HepG2 (cell line): ENCODE results near the gene CRLF1. TPM values are rescaled to one million over a fixed set of nuclear protein-coding genes. Genes with fewer than 3 reads are reported as not detected.

Experiments
- ATF1 ChIP-seq: IDR thresholded peaks from 2 replicates; pipeline ENCODE4 v1.6.1; 2016; ENCODE audit warnings: mild to moderate bottlenecking, control low read depth
- RCOR2 ChIP-seq: IDR thresholded peaks from 2 replicates; pipeline ENCODE4 v1.6.1; 2016; ENCODE audit warnings: missing biosample characterization, missing genetic modification reagents
- THAP11 ChIP-seq: IDR thresholded peaks from 2 replicates; pipeline ENCODE4 v1.6.1; 2016; ENCODE audit warnings: missing biosample characterization, missing genetic modification reagents
- ZC3H13 ChIP-seq: sonication (generic); formaldehyde crosslinking; IDR thresholded peaks from 2 replicates; pipeline ENCODE4 v1.8.1; 2023; ENCODE audit warnings: mild to moderate bottlenecking, missing genetic modification reagents, moderate library complexity
- polyA plus RNA-seq, 8 experiments: library from polyadenylated mRNA; depleted of rRNA in 3 of 8; stranded (reverse) in 7 of 8; unstranded in 1 of 8; fragments of >200 nt; fragmentation: Illumina TruSeq in 4 of 8; extraction: Trizol in 4 of 8; gene quantifications; 2 replicates each; pipeline versions ENCODE4 v1.2.1 to v1.2.3, GENCODE V29; 2011 to 2016; ENCODE audit warnings: low read depth in 4 of 8, missing spikeins in 1 of 8, mixed read lengths in 1 of 8; ENCODE audit not compliant: insufficient read depth in 1 of 8
- total RNA-seq, 5 experiments: library from RNA; depleted of rRNA; stranded (reverse); fragments of >200 nt; fragmentation: Illumina TruSeq; extraction: Trizol; gene quantifications; 2 replicates each; pipeline ENCODE4 v1.2.3, GENCODE V29; 2016; ENCODE audit warnings: low read depth in 1 of 5
- TF ChIP-seq, protein P1 (sequence below): sonication (generic); formaldehyde crosslinking; IDR thresholded peaks from 2 replicates; pipeline ENCODE4 v1.5.1; 2020; ENCODE audit warnings: mild to moderate bottlenecking, missing genetic modification reagents, moderate library complexity

Gene CRLF1
- total and polyA plus RNA-seq, 2 of the 13 experiments (the other 11 are each of a cell fraction or from before 2014, with no cell fraction given), result 217 to 296 TPM

DNA sequence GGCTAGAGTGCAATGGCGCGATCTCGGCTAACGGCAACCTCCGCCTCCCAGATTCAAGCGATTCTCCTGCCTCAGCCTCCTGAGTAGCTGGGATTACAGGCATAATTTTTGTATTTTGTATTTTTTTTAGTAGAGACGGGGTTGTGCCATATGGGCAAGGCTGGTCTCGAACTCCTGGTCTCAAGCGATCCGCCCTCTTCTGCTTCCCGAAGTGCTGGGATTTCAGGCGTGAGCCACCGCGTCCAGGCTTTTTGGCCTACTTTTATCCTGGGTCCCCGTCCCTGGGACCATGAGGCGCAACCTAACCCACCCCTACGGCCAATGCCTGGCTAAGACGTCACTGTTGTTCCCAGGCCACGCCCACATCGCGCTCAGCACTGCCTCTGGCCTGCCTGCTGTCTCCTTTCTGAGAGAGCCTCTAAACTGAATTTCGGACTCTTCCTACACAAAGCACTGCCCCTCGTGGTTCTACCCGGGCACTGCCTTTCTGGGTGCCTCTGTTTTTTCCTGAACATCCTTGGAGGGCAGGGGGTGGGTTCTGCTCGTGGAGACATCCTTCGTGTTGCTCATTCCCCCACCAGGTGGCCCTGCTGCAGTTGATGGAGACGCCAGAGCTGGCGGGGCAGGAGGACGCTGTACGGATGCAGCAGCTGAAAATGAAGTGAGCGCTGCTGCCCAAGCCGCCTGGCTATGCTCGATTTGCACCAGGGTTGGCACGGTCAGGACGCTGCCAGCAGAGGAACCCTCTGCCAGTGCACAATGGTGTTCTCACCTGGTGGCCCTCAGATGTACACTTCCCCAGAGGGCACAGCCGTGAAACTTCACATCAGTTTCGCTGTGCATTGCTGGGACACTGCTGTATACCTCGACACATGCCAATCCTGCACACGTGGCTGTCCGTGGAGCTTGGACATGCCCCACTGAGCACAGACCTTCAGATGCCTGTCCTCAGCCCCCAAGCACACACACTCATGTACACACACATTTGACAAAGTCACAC lies 16.0 kb downstream of the CRLF1 start (continued):
- TF ChIP-seq, protein P1, sequence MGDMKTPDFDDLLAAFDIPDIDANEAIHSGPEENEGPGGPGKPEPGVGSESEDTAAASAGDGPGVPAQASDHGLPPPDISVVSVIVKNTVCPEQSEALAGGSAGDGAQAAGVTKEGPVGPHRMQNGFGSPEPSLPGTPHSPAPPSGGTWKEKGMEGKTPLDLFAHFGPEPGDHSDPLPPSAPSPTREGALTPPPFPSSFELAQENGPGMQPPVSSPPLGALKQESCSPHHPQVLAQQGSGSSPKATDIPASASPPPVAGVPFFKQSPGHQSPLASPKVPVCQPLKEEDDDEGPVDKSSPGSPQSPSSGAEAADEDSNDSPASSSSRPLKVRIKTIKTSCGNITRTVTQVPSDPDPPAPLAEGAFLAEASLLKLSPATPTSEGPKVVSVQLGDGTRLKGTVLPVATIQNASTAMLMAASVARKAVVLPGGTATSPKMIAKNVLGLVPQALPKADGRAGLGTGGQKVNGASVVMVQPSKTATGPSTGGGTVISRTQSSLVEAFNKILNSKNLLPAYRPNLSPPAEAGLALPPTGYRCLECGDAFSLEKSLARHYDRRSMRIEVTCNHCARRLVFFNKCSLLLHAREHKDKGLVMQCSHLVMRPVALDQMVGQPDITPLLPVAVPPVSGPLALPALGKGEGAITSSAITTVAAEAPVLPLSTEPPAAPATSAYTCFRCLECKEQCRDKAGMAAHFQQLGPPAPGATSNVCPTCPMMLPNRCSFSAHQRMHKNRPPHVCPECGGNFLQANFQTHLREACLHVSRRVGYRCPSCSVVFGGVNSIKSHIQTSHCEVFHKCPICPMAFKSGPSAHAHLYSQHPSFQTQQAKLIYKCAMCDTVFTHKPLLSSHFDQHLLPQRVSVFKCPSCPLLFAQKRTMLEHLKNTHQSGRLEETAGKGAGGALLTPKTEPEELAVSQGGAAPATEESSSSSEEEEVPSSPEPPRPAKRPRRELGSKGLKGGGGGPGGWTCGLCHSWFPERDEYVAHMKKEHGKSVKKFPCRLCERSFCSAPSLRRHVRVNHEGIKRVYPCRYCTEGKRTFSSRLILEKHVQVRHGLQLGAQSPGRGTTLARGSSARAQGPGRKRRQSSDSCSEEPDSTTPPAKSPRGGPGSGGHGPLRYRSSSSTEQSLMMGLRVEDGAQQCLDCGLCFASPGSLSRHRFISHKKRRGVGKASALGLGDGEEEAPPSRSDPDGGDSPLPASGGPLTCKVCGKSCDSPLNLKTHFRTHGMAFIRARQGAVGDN (CRISPR knock-in tag), result peak; percentile 42
- peak; percentile 66; the same call in 1 of the 2 replicates for TF ChIP-seq ZC3H13 (CRISPR knock-in tag)
- no peak for TF ChIP-seq RCOR2 (CRISPR knock-in tag)
- TF ChIP-seq ATF1 (CRISPR knock-in tag), result 0 out of 2 replicates have a peak, but pooled peaks have one; percentile 54
- peak; percentile 46; the same call in 1 of the 2 replicates for TF ChIP-seq THAP11 (CRISPR knock-in tag)
